ENCODE results near the gene CD109.

DNA sequence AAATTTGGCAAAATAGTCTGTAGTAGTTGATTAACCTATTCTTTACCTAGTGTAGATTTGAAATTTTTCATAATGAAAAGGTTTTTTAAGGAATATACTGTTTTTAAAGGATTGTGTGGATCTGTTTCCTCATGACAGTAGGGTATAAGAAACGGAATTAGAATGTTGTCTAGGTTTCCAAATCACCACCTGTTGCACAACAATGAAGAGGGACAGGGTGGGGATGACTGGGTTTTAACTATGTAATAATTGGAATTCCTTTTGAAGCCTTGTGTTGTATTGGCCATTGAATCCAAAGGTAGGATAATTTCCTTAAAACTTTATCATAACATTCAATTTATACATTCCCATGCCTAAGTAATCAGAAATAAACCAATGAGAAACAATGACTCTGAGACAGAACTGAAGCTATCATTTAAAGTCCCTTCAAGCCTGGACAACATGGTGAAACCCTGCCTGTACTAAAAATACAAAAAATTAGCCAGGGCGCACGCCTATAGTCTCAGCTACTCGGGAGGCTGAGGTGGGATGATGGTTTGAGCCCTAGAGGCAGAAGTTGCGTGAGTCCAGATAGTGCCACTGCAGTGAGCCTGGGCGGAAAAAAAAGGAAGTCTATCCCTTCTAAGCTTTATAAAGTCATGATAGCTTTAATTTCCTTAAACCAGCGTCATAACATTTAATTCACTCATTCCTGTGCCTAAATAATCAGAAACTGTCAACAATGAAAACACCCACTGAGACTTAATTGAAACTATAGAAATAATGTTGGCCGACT, 23.9 kb upstream of the CD109 start:
- TF ChIP-seq POLR2AphosphoS5 (IDR thresholded peaks at IDR 0.05; ENCODE audit: low read depth, low read length) (no peak), TAF1 (IDR thresholded peaks at IDR 0.05; ENCODE audit: borderline replicate concordance, insufficient read depth, low read length) (no peak), SIN3A (IDR thresholded peaks at IDR 0.05; ENCODE audit: borderline replicate concordance, insufficient read depth, low read length) (no peak)
- TF ChIP-seq, protein P1, sequence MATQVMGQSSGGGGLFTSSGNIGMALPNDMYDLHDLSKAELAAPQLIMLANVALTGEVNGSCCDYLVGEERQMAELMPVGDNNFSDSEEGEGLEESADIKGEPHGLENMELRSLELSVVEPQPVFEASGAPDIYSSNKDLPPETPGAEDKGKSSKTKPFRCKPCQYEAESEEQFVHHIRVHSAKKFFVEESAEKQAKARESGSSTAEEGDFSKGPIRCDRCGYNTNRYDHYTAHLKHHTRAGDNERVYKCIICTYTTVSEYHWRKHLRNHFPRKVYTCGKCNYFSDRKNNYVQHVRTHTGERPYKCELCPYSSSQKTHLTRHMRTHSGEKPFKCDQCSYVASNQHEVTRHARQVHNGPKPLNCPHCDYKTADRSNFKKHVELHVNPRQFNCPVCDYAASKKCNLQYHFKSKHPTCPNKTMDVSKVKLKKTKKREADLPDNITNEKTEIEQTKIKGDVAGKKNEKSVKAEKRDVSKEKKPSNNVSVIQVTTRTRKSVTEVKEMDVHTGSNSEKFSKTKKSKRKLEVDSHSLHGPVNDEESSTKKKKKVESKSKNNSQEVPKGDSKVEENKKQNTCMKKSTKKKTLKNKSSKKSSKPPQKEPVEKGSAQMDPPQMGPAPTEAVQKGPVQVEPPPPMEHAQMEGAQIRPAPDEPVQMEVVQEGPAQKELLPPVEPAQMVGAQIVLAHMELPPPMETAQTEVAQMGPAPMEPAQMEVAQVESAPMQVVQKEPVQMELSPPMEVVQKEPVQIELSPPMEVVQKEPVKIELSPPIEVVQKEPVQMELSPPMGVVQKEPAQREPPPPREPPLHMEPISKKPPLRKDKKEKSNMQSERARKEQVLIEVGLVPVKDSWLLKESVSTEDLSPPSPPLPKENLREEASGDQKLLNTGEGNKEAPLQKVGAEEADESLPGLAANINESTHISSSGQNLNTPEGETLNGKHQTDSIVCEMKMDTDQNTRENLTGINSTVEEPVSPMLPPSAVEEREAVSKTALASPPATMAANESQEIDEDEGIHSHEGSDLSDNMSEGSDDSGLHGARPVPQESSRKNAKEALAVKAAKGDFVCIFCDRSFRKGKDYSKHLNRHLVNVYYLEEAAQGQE (IDR thresholded peaks at IDR 0.05; ENCODE audit: insufficient read depth in 1 of 2, low read depth in 2 of 2, low read length in 2 of 2), result no peak

All from PFSK-1 (cell line).